PC-3 (cell line): ENCODE measurements around the gene KANK2. TPM values are rescaled to one million over a fixed set of nuclear protein-coding genes. Genes with fewer than 3 reads are reported as not detected.

ENCODE experiments used
- ATAC-seq: fragments of 200-7000 bp; cut with Tn5 transposase; 2 replicates; pipeline ENCODE4 v1.9.1; 2020; ENCODE audit warnings: mild to moderate bottlenecking, moderate library complexity
- BruUV-seq: library from RNA; stranded (reverse); fragments of 400-500 nt; replicated peaks from 2 replicates; lab custom pipeline; 2021; lab: Mats Ljungman, UMichigan
- CTCF ChIA-PET: fragments of 300-600 bp; sonication (Branson Sonifier 250); formaldehyde crosslinking; loops from one replicate; lab custom pipeline; 2022; ENCODE audit warnings: antibody characterized with exemption; lab: Charles Lee
- POLR2A ChIA-PET: fragments of 300-600 bp; sonication (Branson Sonifier 250); formaldehyde crosslinking; loops from one replicate; lab custom pipeline; 2022; ENCODE audit warnings: antibody characterized with exemption; ENCODE audit not compliant: unreplicated experiment; lab: Charles Lee
- DNase-seq: peaks from one replicate; pipeline ENCODE4 v3.0.0-alpha.2; 2015
- H2AFZ ChIP-seq: fragments of 300-600 bp; sonication (generic); 2 replicates; pipeline ENCODE4 v1.6.0; 2016; ENCODE audit warnings: antibody characterized with exemption, low read length
- H3F3A ChIP-seq: fragments of 300-600 bp; sonication (generic); one replicate; pipeline ENCODE4 v1.6.0; 2017; ENCODE audit warnings: antibody characterized with exemption, low read length, control low read depth, mild to moderate bottlenecking; ENCODE audit not compliant: unreplicated experiment
- H3K27ac ChIP-seq: fragments of 300-600 bp; sonication (generic); 2 replicates; pipeline ENCODE4 v1.5.1; 2016; ENCODE audit warnings: mild to moderate bottlenecking, low read length
- H3K27me3 ChIP-seq: fragments of 300-600 bp; sonication (generic); 2 replicates; pipeline ENCODE4 v1.6.1; 2016; ENCODE audit warnings: low read length, mixed read lengths
- H3K36me3 ChIP-seq: fragments of 300-600 bp; sonication (generic); 2 replicates; pipeline ENCODE4 v1.6.1; 2016; ENCODE audit warnings: low read depth, mixed run types, low read length, mixed read lengths
- H3K4me1 ChIP-seq: fragments of 300-600 bp; sonication (generic); 2 replicates; pipeline ENCODE4 v1.5.1; 2016; ENCODE audit warnings: low read length; ENCODE audit not compliant: insufficient read depth
- H3K4me2 ChIP-seq: fragments of 300-600 bp; sonication (generic); 2 replicates; pipeline ENCODE4 v1.6.0; 2016; ENCODE audit warnings: low read length
- H3K4me3 ChIP-seq: fragments of 300-600 bp; sonication (generic); 2 replicates; pipeline ENCODE4 v1.5.1; 2016; ENCODE audit warnings: mild to moderate bottlenecking, low read length, mixed read lengths
- H3K79me2 ChIP-seq: fragments of 300-600 bp; sonication (generic); 2 replicates; pipeline ENCODE4 v1.6.1; 2017; ENCODE audit warnings: low read length, mixed read lengths
- H3K9ac ChIP-seq: fragments of 300-600 bp; sonication (generic); 2 replicates; pipeline ENCODE4 v1.6.0; 2016; ENCODE audit warnings: mild to moderate bottlenecking, low read length
- H3K9me2 ChIP-seq: fragments of 300-600 bp; sonication (generic); replicated peaks from 2 replicates; pipeline ENCODE4 v1.6.1; 2016; ENCODE audit warnings: mixed run types, low read length, mixed read lengths
- H3K9me3 ChIP-seq: fragments of 300-600 bp; sonication (generic); 2 replicates; pipeline ENCODE4 v1.6.1; 2016; ENCODE audit warnings: low read length, mixed read lengths
- H4K20me1 ChIP-seq: fragments of 300-600 bp; sonication (generic); 2 replicates; pipeline ENCODE4 v1.6.1; 2016; ENCODE audit warnings: low read length, mixed read lengths
- EZH2 ChIP-seq: fragments of 300-600 bp; sonication (generic); IDR thresholded peaks from one replicate; pipeline ENCODE4 v1.6.1; 2017; ENCODE audit warnings: antibody characterized with exemption, mild to moderate bottlenecking, low read length; ENCODE audit not compliant: unreplicated experiment
- EZH2phosphoT487 ChIP-seq: fragments of 300-600 bp; sonication (generic); IDR thresholded peaks from 2 replicates; pipeline ENCODE4 v1.6.1; 2018; ENCODE audit warnings: mild to moderate bottlenecking, antibody characterized with exemption, low read length, borderline replicate concordance
- intact Hi-C: fragments of 100-400 bp; cut with micrococcal nuclease; formaldehyde crosslinking; loops from 2 replicates; pipeline ENCODE4 v1.9.0; 2023
- total RNA-seq: library from RNA; depleted of rRNA; stranded (reverse); fragments of >200 nt; gene quantifications from 2 replicates; pipeline ENCODE4 v1.2.3, GENCODE V29; 2014
- TF ChIP-seq, protein P1 (sequence below): fragments of 300-600 bp; sonication (generic); conservative IDR thresholded peaks from 2 replicates; pipeline ENCODE4 v1.5.1; 2017; ENCODE audit warnings: antibody characterized with exemption, low read depth, mild to moderate bottlenecking, low read length

The KANK2 gene
- total RNA-seq, 1 experiment from 2014 or later = 98.4 TPM

GRCh38 chr19:11230621-11231386 lies 33.5 kb upstream of the KANK2 start:
- no peaks in the 10 kb centered on the region for H3K79me2 ChIP-seq
- no TSS peak for BruUV-seq
- ChIA-PET POLR2A (no interaction called here), CTCF (no interaction called here)
- H3K27ac ChIP-seq = no peak overlapping the region
- no peaks in the 10 kb centered on the region for H3K9me2 ChIP-seq
- H3K4me1 ChIP-seq = no peaks in the 10 kb centered on the region
- intact Hi-C loops = no loop called here
- TF ChIP-seq, protein P1, sequence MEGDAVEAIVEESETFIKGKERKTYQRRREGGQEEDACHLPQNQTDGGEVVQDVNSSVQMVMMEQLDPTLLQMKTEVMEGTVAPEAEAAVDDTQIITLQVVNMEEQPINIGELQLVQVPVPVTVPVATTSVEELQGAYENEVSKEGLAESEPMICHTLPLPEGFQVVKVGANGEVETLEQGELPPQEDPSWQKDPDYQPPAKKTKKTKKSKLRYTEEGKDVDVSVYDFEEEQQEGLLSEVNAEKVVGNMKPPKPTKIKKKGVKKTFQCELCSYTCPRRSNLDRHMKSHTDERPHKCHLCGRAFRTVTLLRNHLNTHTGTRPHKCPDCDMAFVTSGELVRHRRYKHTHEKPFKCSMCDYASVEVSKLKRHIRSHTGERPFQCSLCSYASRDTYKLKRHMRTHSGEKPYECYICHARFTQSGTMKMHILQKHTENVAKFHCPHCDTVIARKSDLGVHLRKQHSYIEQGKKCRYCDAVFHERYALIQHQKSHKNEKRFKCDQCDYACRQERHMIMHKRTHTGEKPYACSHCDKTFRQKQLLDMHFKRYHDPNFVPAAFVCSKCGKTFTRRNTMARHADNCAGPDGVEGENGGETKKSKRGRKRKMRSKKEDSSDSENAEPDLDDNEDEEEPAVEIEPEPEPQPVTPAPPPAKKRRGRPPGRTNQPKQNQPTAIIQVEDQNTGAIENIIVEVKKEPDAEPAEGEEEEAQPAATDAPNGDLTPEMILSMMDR = no peak
- TF ChIP-seq EZH2 (no peak), EZH2phosphoT487 (no peak)
- ATAC-seq (no peak), DNase-seq (no peak)
- H4K20me1 ChIP-seq = no peaks in the 10 kb centered on the region
- H3F3A ChIP-seq = no peaks in the 10 kb centered on the region
- no peaks in the 10 kb centered on the region for H3K27me3 ChIP-seq
- H3K4me3 ChIP-seq = no peak overlapping the region
- no peak overlapping the region for H3K9ac ChIP-seq
- no peaks in the 10 kb centered on the region for H3K9me3 ChIP-seq
- no peak overlapping the region for H3K4me2 ChIP-seq
- no peak overlapping the region for H2AFZ ChIP-seq
- peaks cover 8% of the 10 kb centered on the region for H3K36me3 ChIP-seq

GRCh38 chr19:11227195-11227886 lies 30.0 kb upstream of the KANK2 start:
- Histone ChIP-seq H2AFZ (no peak overlapping the region), H3K9me2 (no peaks in the 10 kb centered on the region), H3K27ac (no peak overlapping the region), H3K36me3 (peaks cover 11% of the 10 kb centered on the region), H3K4me1 (no peaks in the 10 kb centered on the region), H3K9ac (no peak overlapping the region), H3K4me3 (no peak overlapping the region), H4K20me1 (no peaks in the 10 kb centered on the region), H3K4me2 (no peak overlapping the region), H3F3A (no peaks in the 10 kb centered on the region), H3K27me3 (no peaks in the 10 kb centered on the region), H3K79me2 (no peaks in the 10 kb centered on the region), H3K9me3 (no peaks in the 10 kb centered on the region)
- TF ChIP-seq EZH2 (no peak), EZH2phosphoT487 (no peak)
- TF ChIP-seq, protein P1 = peak; percentile 75
- CTCF ChIA-PET = no interaction called here
- DNase-seq = peak; percentile 42
- no TSS peak for BruUV-seq
- POLR2A ChIA-PET = no interaction called here
- intact Hi-C loops = no loop called here
- peak; percentile 65 for ATAC-seq
